GM19467 (cell line): ENCODE results near the gene RHOU.

Experiments used
- ATAC-seq: cut with Tn5 transposase; IDR thresholded peaks from one replicate; pipeline ENCODE4 v1.9.1; 2021; ENCODE audit warnings: mild to moderate bottlenecking, moderate library complexity; ENCODE audit not compliant: unreplicated experiment

RHOU gene

DNA sequence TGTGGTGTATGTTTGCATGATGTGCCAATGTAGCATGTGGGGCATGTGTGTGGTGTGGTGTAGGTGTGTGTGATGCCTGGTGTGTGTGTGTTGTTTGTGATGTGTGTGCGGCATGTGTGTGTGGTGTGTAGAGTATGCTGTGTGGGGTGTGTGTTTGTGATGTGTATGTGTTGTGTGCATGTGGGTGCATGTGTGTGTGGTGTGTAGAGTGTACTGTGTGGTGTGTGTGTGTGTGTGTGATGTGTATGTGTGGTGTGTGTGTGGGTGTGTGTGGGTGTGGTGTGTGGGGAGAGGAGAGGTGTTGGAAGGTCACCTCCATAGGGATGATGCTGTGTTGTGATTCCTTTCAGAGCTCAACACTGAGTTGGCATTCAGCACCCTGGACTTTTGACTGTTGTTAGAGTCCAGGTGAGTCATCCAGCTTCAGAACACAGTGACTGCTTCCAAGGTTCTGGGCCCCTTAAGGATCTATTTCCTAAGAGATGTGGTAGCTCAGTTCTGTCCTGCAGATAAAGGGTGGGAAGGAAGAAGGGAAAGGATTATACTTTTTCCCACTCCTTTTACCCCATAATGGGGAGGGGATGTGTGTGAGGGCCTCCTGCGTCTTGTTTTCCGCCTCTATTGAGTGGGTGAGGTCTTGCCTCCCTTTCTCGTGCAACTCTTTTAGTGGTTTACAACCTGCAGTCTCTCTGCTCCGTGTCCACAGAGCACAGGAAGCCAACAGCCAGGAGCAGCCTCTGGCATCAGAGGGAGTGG lies 47.6 kb downstream of the RHOU start:
- no peak for ATAC-seq

- no peak for ATAC-seq
Observed at GRCh38 chr1:228783418-228784040, 48.2 kb downstream of the RHOU start.

GRCh38 chr1:228784181-228784580 lies 48.9 kb downstream of the RHOU start:
- ATAC-seq = no peak

DNA sequence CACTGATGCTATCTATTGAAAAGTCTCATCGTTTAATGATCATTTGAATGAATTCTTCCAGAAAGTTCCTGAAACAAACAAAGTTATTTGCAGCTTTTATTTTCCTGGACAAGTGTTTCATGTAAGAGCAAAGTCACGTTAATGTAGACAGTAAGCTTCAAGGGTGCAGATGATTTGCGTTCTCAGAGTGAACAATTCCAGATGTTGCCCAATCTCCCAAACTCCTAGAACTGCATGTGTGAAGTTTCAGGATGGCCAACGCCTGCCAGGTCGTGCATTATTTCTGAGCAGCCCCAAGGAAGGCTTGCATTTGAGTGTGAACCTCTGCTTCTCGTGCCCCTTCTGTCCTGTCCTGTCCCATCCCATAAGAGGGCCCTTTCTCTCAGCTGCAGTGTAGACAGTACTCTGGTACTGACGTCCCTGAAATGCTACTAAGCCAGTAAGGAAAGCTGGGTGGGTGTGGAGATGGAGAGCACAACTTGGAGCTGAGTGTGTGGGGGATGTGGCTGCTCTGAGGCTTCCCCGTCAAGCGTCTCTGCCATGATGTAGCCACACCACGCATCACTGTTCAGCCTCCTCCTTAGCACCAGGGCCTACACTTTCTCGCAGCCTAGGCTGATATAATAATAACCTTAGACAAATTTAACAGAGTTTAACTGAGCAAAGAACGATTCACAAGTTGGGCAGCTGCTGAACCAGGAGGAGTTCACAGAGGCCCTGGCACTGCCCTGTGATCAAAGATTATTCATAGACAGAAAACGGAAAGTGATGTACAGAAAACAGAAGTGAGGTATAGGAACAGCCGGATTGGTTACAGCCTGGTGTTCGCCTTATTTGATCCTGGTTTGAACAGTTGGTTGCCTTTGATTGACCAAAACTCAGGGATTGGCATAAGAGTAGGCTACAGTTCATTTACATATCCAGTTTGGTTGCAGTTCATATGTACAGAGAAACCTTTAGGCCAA lies 50.4 kb downstream of the RHOU start:
- no peak for ATAC-seq

DNA sequence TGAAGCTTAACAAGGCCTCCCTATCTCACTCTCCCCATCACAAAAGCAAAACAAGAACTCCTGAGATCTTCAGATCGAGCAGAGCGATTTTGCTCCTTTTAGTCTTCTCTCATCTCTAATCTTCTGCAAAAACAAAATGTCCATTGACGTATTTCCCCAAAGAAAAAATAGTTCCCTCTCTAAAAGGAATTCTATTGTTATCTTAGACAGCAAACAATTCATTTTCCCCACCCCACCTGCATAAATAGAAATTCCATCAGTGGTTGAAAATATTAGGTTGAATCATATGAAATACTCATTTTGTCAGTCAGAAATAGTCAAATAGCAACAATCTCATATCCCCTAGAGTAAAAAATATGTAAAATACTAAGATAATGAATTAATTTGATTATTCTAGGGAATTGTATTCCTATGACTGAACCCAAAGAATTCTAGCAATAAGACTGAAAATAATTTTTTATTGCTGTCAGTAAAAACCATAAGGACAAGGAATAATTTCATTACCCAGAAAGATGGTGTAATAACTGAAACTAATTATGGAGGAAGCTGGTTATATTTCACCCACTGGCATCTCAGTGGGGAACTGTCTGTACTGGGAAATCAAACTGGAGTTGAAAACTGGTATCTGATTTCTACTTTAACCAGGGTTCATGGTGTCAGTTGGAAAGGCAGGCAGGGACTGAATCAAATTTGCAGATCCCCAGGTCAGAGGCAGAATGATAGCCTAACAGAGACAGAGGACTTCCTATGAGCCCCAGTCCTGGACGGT lies 51.3 kb downstream of the RHOU start:
- no peak for ATAC-seq

DNA sequence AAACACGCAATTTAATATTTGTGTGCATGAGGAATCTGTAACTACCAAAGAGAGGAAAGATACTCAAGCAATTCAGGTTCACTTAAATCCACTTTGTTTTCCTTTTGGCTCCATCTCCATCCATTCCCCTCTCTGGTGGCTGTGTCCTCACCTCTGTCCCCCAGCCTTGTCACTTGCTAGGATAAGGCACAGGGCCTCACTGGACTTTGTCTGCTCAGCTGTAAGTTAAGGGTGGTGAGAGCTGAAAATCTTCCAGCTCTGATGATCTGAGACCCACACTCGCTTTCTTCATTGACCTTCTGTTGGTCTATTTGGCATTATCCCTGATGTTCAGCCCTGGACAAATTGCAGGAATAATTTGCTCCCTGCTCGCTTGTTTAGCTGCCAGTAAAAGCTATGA lies 56.5 kb downstream of the RHOU start:
- ATAC-seq = no peak

DNA sequence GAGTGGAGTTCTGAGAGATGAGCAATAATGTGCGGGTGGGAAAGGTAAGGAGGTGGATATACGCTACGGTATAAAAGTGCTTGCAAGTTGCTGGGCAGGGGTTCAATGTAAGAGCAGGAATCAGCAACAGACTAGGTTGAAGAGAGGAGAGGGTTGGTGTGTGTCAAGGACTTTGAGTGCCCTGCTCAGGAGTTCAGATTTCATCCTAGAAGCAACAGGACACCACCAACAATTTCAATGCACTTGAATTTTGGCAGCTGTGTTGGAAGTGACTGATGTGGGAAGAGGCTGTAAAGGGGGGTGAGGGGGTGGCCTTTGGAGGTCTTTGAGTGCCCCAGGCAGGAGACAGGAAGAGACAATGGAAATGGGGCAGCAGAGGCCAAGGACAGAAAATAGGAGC lies 57.3 kb downstream of the RHOU start:
- no peak for ATAC-seq

DNA sequence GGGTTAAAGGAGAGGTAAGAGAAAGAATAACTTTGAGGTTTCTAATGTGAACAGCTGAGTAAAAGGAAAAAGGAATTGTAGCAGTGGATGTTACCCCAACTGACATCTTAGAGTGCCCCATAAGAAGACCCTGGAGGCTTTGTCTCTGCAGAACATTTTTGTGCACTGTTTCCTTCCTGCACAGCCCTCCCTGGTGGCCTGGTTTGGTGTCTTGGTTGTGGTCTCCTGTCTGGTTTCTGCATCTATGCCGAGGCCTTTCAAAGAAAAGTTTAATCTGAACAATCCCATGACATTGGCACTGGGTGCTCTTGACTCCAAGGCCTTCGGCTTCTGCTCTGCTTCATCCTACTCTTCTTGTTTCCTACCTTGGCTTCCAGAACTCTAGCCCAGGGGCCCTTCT lies 57.8 kb downstream of the RHOU start:
- ATAC-seq = no peak

- ATAC-seq = peak; percentile 63
Observed at GRCh38 chr1:228794173-228794572, 58.9 kb downstream of the RHOU start.

DNA sequence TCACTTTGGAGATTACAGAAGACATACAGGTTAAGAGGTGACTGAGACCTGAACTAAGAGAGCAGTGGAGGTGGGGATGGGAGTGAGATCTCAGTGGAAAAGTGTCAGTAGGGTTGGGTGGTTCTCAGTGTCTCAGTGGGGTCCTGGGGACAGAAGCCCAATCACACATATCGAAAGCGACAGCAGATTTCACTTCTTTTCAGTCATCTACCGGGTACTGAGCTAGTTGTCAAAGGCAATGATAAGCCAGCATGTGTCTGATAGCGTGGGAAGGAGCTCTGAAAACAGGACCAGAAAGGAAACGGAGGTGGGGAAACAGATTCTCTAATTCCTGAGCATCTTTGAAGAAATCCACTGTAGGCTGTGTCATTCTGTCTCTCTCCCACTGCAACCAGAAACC lies 59.5 kb downstream of the RHOU start:
- no peak for ATAC-seq

DNA sequence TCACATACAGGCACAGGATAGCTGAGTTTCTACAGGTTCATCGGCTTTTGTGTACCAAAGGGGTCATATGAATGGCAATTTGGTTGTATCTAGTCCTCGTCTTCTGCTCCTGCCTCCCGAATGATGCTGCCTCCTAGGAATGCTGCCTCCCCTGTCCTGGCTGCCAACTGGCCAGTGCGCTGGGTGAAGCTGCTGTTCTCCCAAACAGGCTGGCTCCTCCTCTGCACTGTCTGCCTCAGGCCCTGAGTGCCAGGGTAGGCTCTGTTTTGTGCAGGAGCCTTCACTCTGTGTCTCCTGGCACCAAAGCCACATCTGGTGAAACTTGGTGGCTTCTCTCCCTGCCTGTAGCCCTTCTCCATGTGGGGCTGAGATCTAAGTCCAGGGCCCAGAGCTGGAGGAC lies 60.3 kb downstream of the RHOU start:
- ATAC-seq = no peak
